ENCODE data around the gene OSBPL10. TPM values are rescaled to one million over a fixed set of nuclear protein-coding genes. Genes with fewer than 3 reads are reported as not detected.
"Not testable (repeated sequence)": the region's sequence is repeated elsewhere in the genome, so short reads cannot be mapped to it uniquely, and the experiment has no call there.

Gene OSBPL10
- total RNA-seq, 2 donors from 2014 or later: 23.8 to 33.6 TPM

DNA sequence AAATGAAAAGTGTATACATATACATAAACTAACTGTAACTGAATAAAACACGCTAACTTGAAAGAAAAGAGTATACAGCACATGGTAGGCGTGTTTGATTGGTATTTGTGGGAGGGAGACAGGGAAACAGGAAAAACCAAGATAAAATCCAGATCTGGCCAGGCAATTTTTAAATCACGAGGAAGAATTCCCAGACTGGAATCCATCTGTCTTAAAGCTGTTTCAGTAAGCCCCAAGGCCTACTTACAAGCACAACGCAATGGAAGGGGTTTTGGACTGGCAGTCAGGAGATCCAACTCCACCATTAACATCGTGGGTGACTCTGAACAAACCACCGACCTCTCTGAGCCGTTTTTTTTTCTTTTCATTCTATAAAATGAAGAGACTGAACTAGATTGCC, 195.8 kb downstream of the OSBPL10 start:
- no peak overlapping the region for H3K27ac Mint-ChIP-seq
- H3K4me1 Mint-ChIP-seq: no peaks in the 10 kb centered on the region
- H3K36me3 Mint-ChIP-seq (ENCODE audit: low read depth): no peaks in the 10 kb centered on the region
- H3K4me3 ChIP-seq (ENCODE audit: low read length): no peak overlapping the region
- H3K9me3 ChIP-seq (ENCODE audit: control insufficient read depth, low read length): peaks cover 5% of the 10 kb centered on the region
- no peaks in the 10 kb centered on the region for H3K27me3 Mint-ChIP-seq (ENCODE audit: insufficient read depth)
- no peak overlapping the region for H3K9ac ChIP-seq (ENCODE audit: extremely low read depth, low read length, poor library complexity, severe bottlenecking)
- no peaks in the 10 kb centered on the region for H3K27me3 ChIP-seq (ENCODE audit: control insufficient read depth, insufficient read depth, low read length, poor library complexity, severe bottlenecking)
- H3K4me1 ChIP-seq (ENCODE audit: control insufficient read depth, insufficient read depth, low read length): no peaks in the 10 kb centered on the region
- H3K9me3 Mint-ChIP-seq: peaks cover 11% of the 10 kb centered on the region
- DNase-seq: no peak
- H3K27ac ChIP-seq (ENCODE audit: low read depth, low read length): no peak overlapping the region
- no peaks in the 10 kb centered on the region for H3K36me3 ChIP-seq (ENCODE audit: control insufficient read depth, insufficient read depth, low read length)
- TF ChIP-seq, protein P1, sequence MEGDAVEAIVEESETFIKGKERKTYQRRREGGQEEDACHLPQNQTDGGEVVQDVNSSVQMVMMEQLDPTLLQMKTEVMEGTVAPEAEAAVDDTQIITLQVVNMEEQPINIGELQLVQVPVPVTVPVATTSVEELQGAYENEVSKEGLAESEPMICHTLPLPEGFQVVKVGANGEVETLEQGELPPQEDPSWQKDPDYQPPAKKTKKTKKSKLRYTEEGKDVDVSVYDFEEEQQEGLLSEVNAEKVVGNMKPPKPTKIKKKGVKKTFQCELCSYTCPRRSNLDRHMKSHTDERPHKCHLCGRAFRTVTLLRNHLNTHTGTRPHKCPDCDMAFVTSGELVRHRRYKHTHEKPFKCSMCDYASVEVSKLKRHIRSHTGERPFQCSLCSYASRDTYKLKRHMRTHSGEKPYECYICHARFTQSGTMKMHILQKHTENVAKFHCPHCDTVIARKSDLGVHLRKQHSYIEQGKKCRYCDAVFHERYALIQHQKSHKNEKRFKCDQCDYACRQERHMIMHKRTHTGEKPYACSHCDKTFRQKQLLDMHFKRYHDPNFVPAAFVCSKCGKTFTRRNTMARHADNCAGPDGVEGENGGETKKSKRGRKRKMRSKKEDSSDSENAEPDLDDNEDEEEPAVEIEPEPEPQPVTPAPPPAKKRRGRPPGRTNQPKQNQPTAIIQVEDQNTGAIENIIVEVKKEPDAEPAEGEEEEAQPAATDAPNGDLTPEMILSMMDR (conservative IDR thresholded peaks at IDR 0.05): no peak
- WGBS, 2 experiments (ENCODE audit: insufficient coverage in 1 of 2, insufficient read length in 1 of 2): 89 to 90% methylated on average over 7 of the region's 7 CpGs
- no peak overlapping the region for H3K4me3 Mint-ChIP-seq

DNA sequence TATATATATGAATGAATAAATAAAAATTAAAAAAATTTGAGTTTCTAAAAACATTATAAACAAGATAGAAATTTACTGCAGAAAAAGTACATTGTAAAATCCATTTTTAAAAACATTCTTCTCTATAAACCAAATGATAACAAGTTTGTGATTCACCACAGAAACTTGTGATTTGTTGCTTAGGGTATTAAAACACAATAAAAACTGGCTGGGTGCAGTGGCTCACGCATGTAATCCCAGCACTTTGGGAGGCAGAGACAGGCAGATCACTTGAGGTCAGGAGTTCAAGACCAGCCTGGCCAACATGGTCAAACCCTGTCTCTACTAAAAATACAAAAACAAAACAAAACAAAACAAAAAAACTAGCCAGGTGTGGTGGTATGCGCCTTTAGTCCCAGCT, 197.2 kb downstream of the OSBPL10 start:
- H3K9ac ChIP-seq (ENCODE audit: extremely low read depth, low read length, poor library complexity, severe bottlenecking); H3K4me1 Mint-ChIP-seq; H3K36me3 Mint-ChIP-seq (ENCODE audit: low read depth); H3K4me3 ChIP-seq (ENCODE audit: low read length); H3K4me1 ChIP-seq (ENCODE audit: control insufficient read depth, insufficient read depth, low read length); DNase-seq; H3K27ac Mint-ChIP-seq; H3K4me3 Mint-ChIP-seq; H3K27me3 Mint-ChIP-seq (ENCODE audit: insufficient read depth); H3K27ac ChIP-seq (ENCODE audit: low read depth, low read length); H3K36me3 ChIP-seq (ENCODE audit: control insufficient read depth, insufficient read depth, low read length); H3K27me3 ChIP-seq (ENCODE audit: control insufficient read depth, insufficient read depth, low read length, poor library complexity, severe bottlenecking): not testable (repeated sequence)
- peaks cover 22% of the 10 kb centered on the region for H3K9me3 Mint-ChIP-seq
- WGBS, 2 experiments (ENCODE audit: insufficient coverage in 1 of 2, insufficient read length in 1 of 2): 80 to 91% methylated on average over 1 to 2 of the region's 2 CpGs
- peaks cover 13% of the 10 kb centered on the region for H3K9me3 ChIP-seq (ENCODE audit: control insufficient read depth, low read length)

DNA sequence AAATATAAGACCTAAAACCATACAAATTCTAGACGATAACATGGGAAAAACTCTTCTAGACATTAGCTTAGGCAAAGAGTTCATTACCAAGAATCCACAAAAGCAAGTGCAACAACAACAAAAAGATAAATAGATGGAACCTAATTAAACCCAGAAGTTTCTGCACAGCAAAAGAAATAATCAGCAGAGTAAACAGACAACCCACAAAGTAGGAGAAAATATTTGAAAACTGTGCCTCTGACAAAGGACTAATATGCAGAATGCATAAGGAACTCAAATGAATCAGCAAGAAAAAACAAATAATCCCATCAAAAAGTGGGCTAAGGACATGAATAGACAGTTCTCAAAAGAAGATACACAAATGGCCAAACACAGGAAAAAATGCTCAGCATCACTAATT, 198.8 kb downstream of the OSBPL10 start:
- H3K4me3 ChIP-seq (ENCODE audit: low read length); H3K9ac ChIP-seq (ENCODE audit: extremely low read depth, low read length, poor library complexity, severe bottlenecking); H3K27ac ChIP-seq (ENCODE audit: low read depth, low read length); H3K4me1 Mint-ChIP-seq; H3K4me1 ChIP-seq (ENCODE audit: control insufficient read depth, insufficient read depth, low read length); H3K4me3 Mint-ChIP-seq; H3K36me3 ChIP-seq (ENCODE audit: control insufficient read depth, insufficient read depth, low read length); H3K27me3 Mint-ChIP-seq (ENCODE audit: insufficient read depth); DNase-seq; H3K36me3 Mint-ChIP-seq (ENCODE audit: low read depth); H3K27me3 ChIP-seq (ENCODE audit: control insufficient read depth, insufficient read depth, low read length, poor library complexity, severe bottlenecking); H3K27ac Mint-ChIP-seq: not testable (repeated sequence)
- H3K9me3 Mint-ChIP-seq: peaks cover 34% of the 10 kb centered on the region
- WGBS, 2 experiments (ENCODE audit: insufficient coverage in 1 of 2, insufficient read length in 1 of 2): 89% methylated on average over 1 of the region's 1 CpG; no CpG with 5 or more reads in 1 of the 2 experiments
- peaks cover 21% of the 10 kb centered on the region for H3K9me3 ChIP-seq (ENCODE audit: control insufficient read depth, low read length)

DNA sequence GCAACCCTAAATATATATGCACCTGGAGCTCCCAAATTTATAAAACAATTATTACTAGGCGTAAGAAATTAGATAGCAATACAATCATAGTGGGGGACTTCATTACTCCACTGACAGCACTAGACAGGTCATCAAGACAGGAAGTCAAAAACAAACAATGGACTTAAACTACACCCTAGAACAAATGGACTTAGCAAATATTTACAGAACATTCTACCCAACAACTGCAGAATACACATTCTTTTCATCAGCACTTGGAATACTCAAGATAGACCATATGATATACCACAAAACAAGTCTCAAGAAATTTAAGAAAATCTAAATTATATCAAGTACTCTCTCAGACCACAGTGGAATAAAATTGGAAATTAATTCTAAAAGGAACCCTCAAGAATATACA, 201.5 kb downstream of the OSBPL10 start:
- peak overlapping the region; percentile 10 for H3K4me3 ChIP-seq (ENCODE audit: low read length)
- no peak overlapping the region for H3K4me3 Mint-ChIP-seq
- H3K9me3 Mint-ChIP-seq: peaks cover 34% of the 10 kb centered on the region
- H3K27ac Mint-ChIP-seq: no peak overlapping the region
- H3K4me1 ChIP-seq (ENCODE audit: control insufficient read depth, insufficient read depth, low read length): no peaks in the 10 kb centered on the region
- H3K27me3 Mint-ChIP-seq (ENCODE audit: insufficient read depth): no peaks in the 10 kb centered on the region
- H3K27ac ChIP-seq (ENCODE audit: low read depth, low read length): no peak overlapping the region
- H3K9ac ChIP-seq (ENCODE audit: extremely low read depth, low read length, poor library complexity, severe bottlenecking): no peak overlapping the region
- H3K36me3 Mint-ChIP-seq (ENCODE audit: low read depth): peaks cover 9% of the 10 kb centered on the region
- H3K9me3 ChIP-seq (ENCODE audit: control insufficient read depth, low read length): peaks cover 21% of the 10 kb centered on the region
- 53% methylated on average over 1 of the region's 1 CpG; no CpG with 5 or more reads in 1 of the 2 experiments for WGBS, 2 experiments (ENCODE audit: insufficient coverage in 1 of 2, insufficient read length in 1 of 2)
- peaks cover 5% of the 10 kb centered on the region for H3K4me1 Mint-ChIP-seq
- no peaks in the 10 kb centered on the region for H3K36me3 ChIP-seq (ENCODE audit: control insufficient read depth, insufficient read depth, low read length)
- no peak for DNase-seq
- no peaks in the 10 kb centered on the region for H3K27me3 ChIP-seq (ENCODE audit: control insufficient read depth, insufficient read depth, low read length, poor library complexity, severe bottlenecking)
- TF ChIP-seq, protein P1 (conservative IDR thresholded peaks at IDR 0.05): no peak
